ENCODE data around the gene PPARA.

PPARA gene

GRCh38 chr22:46150034-46150654 lies at the start of gene PPARA:
Gene PPARA, plus strand, starts transcription at chr22:46150526. Its CDS starts 47,858 bp downstream, at chr22:46198384.
- peak; percentile 78 for DNase-seq (ENCODE audit: low read depth in 2 of 2)

GRCh38 chr22:46102159-46102558 lies 48.2 kb upstream of the PPARA start:
- no peak for DNase-seq (ENCODE audit: low read depth in 2 of 2)

GRCh38 chr22:46102752-46103151 lies 47.6 kb upstream of the PPARA start:
- no peak for DNase-seq (ENCODE audit: low read depth in 2 of 2)

GRCh38 chr22:46103181-46103580 lies 47.1 kb upstream of the PPARA start:
- DNase-seq (ENCODE audit: low read depth in 2 of 2), result no peak

GRCh38 chr22:46103664-46104063 lies 46.7 kb upstream of the PPARA start:
- DNase-seq (ENCODE audit: low read depth in 2 of 2), result no peak

- DNase-seq (ENCODE audit: low read depth in 2 of 2), result no peak
Observed at GRCh38 chr22:46104170-46104880, 46.0 kb upstream of the PPARA start.

- DNase-seq (ENCODE audit: low read depth in 2 of 2), result no peak
Observed at GRCh38 chr22:46104881-46105493, 45.3 kb upstream of the PPARA start.

- DNase-seq (ENCODE audit: low read depth in 2 of 2), result no peak
Observed at GRCh38 chr22:46105494-46106278, 44.6 kb upstream of the PPARA start.

- no peak for DNase-seq (ENCODE audit: low read depth in 2 of 2)
Observed at GRCh38 chr22:46106279-46107022, 43.9 kb upstream of the PPARA start.

- DNase-seq (ENCODE audit: low read depth in 2 of 2), result no peak
Observed at GRCh38 chr22:46107089-46107664, 43.1 kb upstream of the PPARA start.

- no peak for DNase-seq (ENCODE audit: low read depth in 2 of 2)
Observed at GRCh38 chr22:46107753-46108563, 42.4 kb upstream of the PPARA start.

GRCh38 chr22:46108564-46109473 lies 41.5 kb upstream of the PPARA start:
- no peak for DNase-seq (ENCODE audit: low read depth in 2 of 2)

GRCh38 chr22:46109474-46110003 lies 40.8 kb upstream of the PPARA start:
- DNase-seq (ENCODE audit: low read depth in 2 of 2), result no peak

GRCh38 chr22:46110215-46110614 lies 40.1 kb upstream of the PPARA start:
- DNase-seq (ENCODE audit: low read depth in 2 of 2), result no peak

- DNase-seq (ENCODE audit: low read depth in 2 of 2), result no peak
Observed at GRCh38 chr22:46111645-46112306, 38.5 kb upstream of the PPARA start.

- DNase-seq (ENCODE audit: low read depth in 2 of 2), result no peak
Observed at GRCh38 chr22:46112405-46112804, 37.9 kb upstream of the PPARA start.

- DNase-seq (ENCODE audit: low read depth in 2 of 2), result no peak
Observed at GRCh38 chr22:46113110-46113909, 37.0 kb upstream of the PPARA start.

All from stimulated activated CD8-positive, alpha-beta memory T cell treated with anti-CD3 and anti-CD28 coated beads, Interleukin-7, amount 100 ng/mL, for 1 hour (primary cell).